WERI-Rb-1 (cell line): Measurements from ENCODE around the gene CYP39A1.

Experiments used
- DNase-seq: peaks from one replicate; pipeline ENCODE4 v3.0.0-alpha.2; 2020
- H3K27ac ChIP-seq: fragments of 250-450 bp; sonication (Bioruptor Pico); 2 replicates; pipeline ENCODE4 v1.5.1; 2020; ENCODE audit warnings: mild to moderate bottlenecking, moderate library complexity
- H3K27me3 ChIP-seq: fragments of 250-450 bp; sonication (Bioruptor Pico); 2 replicates; pipeline ENCODE4 v1.5.1; 2021; ENCODE audit warnings: mild to moderate bottlenecking, low read depth, moderate library complexity; ENCODE audit not compliant: insufficient read depth, severe bottlenecking
- H3K36me3 ChIP-seq: fragments of 250-450 bp; sonication (Bioruptor Pico); 2 replicates; pipeline ENCODE4 v1.5.1; 2020; ENCODE audit warnings: mild to moderate bottlenecking, moderate library complexity
- H3K4me3 ChIP-seq: 2 replicates; pipeline ENCODE4 v1.5.1; 2011; ENCODE audit warnings: low read depth, mild to moderate bottlenecking, control low read depth, low read length
- H3K9me3 ChIP-seq: fragments of 250-450 bp; sonication (Bioruptor Pico); 2 replicates; pipeline ENCODE4 v1.5.1; 2021; ENCODE audit warnings: mild to moderate bottlenecking, moderate library complexity; ENCODE audit not compliant: severe bottlenecking
- TF ChIP-seq, protein P1 (sequence below): IDR thresholded peaks from 2 replicates; pipeline ENCODE4 v1.5.1; 2011; ENCODE audit warnings: low read depth, mild to moderate bottlenecking, control low read depth, inconsistent platforms, low read length

CYP39A1 gene

DNA sequence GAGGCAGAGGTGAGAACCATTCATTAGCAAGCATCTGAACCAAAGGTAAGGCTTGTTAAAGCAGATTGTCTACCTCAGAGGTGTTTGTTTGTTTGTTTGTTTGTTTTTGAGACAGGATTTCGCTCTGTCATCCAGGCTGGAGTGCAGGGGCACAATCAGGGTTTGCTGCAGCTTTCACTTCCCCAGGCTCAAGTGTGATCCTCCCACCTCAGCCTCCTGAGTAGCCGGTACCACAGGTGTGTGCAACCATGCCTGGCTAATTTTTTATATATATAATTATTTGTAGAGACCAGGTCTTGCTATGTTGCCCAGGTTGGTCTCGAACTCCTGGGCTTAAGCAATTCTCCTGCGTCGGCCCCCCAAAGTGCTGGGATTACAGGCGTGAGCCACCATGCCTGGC lies 17.2 kb downstream of the CYP39A1 start:
- no peaks in the 10 kb centered on the region for H3K27me3 ChIP-seq
- H3K4me3 ChIP-seq = no peak overlapping the region
- DNase-seq = no peak
- no peaks in the 10 kb centered on the region for H3K9me3 ChIP-seq
- H3K36me3 ChIP-seq = no peaks in the 10 kb centered on the region
- TF ChIP-seq, protein P1, sequence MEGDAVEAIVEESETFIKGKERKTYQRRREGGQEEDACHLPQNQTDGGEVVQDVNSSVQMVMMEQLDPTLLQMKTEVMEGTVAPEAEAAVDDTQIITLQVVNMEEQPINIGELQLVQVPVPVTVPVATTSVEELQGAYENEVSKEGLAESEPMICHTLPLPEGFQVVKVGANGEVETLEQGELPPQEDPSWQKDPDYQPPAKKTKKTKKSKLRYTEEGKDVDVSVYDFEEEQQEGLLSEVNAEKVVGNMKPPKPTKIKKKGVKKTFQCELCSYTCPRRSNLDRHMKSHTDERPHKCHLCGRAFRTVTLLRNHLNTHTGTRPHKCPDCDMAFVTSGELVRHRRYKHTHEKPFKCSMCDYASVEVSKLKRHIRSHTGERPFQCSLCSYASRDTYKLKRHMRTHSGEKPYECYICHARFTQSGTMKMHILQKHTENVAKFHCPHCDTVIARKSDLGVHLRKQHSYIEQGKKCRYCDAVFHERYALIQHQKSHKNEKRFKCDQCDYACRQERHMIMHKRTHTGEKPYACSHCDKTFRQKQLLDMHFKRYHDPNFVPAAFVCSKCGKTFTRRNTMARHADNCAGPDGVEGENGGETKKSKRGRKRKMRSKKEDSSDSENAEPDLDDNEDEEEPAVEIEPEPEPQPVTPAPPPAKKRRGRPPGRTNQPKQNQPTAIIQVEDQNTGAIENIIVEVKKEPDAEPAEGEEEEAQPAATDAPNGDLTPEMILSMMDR = no peak
- H3K27ac ChIP-seq = no peak overlapping the region

DNA sequence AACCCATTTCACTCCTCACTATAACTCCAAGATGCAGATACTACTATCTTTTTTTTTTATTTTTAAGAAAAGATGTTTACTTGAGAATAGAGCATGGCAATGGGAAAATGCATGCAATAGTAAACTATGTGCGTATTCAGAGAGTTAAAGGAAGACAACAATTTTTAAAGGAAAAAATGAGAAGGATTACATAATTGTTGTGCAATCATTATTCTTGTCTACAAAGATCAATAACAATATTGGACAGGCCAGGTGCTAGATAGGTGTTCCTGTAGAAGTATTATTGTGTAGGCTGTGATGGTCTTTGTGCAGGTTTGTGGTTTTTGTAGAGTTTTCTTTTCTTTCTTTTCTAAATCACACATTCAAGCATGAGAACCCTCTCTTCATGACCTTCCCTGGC lies 20.6 kb downstream of the CYP39A1 start:
- TF ChIP-seq, protein P1 = no peak
- Histone ChIP-seq H3K27ac (no peak overlapping the region), H3K27me3 (no peaks in the 10 kb centered on the region), H3K36me3 (no peaks in the 10 kb centered on the region), H3K4me3 (no peak overlapping the region), H3K9me3 (no peaks in the 10 kb centered on the region)
- no peak for DNase-seq

- TF ChIP-seq, protein P1 = no peak
- Histone ChIP-seq H3K9me3 (no peaks in the 10 kb centered on the region), H3K4me3 (no peak overlapping the region), H3K36me3 (no peaks in the 10 kb centered on the region), H3K27ac (no peak overlapping the region), H3K27me3 (no peaks in the 10 kb centered on the region)
- no peak for DNase-seq
These were observed 22.9 kb downstream of the CYP39A1 start for GRCh38 chr6:46629691-46630090.

DNA sequence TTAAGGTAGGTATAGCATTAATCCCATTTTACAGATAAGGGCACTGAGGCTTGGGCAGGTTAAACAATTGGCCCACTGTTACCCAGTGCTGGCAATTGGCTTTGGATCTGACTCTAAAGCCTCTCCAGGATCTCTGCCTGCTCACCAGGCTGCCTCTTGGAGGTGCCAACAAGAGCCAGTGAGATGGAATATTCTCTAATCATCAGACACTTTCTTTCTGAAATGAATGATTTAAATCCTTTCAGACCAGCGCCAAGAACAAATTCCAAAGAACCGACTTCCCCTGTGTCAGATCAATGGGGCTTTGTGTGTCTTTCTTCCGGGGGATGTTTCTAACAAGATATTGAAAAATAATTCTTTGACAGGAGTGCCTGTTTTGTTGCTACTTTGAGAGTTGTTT lies 23.6 kb downstream of the CYP39A1 start:
- no peaks in the 10 kb centered on the region for H3K9me3 ChIP-seq
- H3K27me3 ChIP-seq = no peaks in the 10 kb centered on the region
- TF ChIP-seq, protein P1 = no peak
- H3K4me3 ChIP-seq = no peak overlapping the region
- H3K27ac ChIP-seq = no peak overlapping the region
- H3K36me3 ChIP-seq = no peaks in the 10 kb centered on the region
- DNase-seq = no peak

DNA sequence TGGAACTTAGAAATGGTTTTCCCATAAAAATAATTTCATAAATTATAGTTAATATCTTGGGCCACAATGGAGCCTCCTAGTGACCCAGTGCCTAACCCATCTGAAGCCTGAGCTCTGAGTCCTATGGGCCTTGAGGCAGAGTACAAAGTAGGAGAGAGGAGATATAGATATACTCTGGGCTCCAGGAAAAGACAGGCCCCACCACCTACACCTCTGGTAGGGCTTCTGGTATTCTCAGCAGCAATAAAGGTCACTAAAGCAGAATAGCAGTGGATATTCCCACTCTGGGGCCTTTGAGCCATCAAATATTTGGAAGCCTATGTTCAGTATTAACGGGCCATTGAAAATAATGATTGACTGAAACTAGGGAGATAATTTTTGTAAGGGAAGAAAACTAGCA lies 24.1 kb downstream of the CYP39A1 start:
- Histone ChIP-seq H3K36me3 (no peaks in the 10 kb centered on the region), H3K4me3 (no peak overlapping the region), H3K27me3 (no peaks in the 10 kb centered on the region), H3K27ac (no peak overlapping the region), H3K9me3 (no peaks in the 10 kb centered on the region)
- TF ChIP-seq, protein P1 = no peak
- DNase-seq = no peak

DNA sequence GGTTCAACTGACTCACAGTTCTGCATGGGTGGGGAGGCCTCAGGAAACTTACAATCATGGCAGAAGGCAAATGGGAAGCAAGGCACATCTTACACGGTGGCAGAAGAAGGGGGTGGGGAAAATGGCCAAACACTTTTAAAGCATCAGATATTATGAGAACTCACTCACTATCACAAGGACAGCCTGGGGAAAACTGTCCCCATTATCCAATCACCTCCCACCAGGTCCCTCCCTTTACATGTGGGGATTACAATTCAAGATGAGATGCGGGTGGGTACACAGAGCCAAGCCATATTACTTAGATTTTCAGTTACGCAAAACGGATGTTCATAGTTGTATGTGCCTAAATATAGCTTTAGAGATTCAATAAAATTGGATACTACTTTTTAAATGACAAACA lies 25.6 kb downstream of the CYP39A1 start:
- Histone ChIP-seq H3K27ac (no peak overlapping the region), H3K27me3 (no peaks in the 10 kb centered on the region), H3K4me3 (no peak overlapping the region), H3K9me3 (no peaks in the 10 kb centered on the region), H3K36me3 (no peaks in the 10 kb centered on the region)
- DNase-seq = no peak
- TF ChIP-seq, protein P1 = no peak
